Endothelial cell of umbilical vein (primary cell): ENCODE results near the gene IGSF1. TPM values are rescaled to one million over a fixed set of nuclear protein-coding genes. Genes with fewer than 3 reads are reported as not detected.

Experiments
- BruUV-seq: library from RNA; stranded (reverse); fragments of 400-500 nt; replicated peaks from 2 replicates; lab custom pipeline; 2021; lab: Mats Ljungman, UMichigan
- CTCF ChIA-PET: fragments of 300-600, 350-600 bp; sonication (Branson Sonifier 250); formaldehyde crosslinking; loops from one replicate; lab custom pipeline; 2021; ENCODE audit warnings: antibody characterized with exemption, inconsistent platforms; lab: Charles Lee
- POLR2A ChIA-PET: fragments of 300-600, 350-600 bp; sonication (Branson Sonifier 250); formaldehyde crosslinking; loops from one replicate; lab custom pipeline; 2021; ENCODE audit warnings: antibody characterized with exemption, inconsistent platforms; lab: Charles Lee
- DNase-seq: peaks from one replicate; pipeline ENCODE4 v3.0.0-alpha.2; 2011; ENCODE audit warnings: low read depth, low spot score
- FAIRE-seq: peaks from 2 replicates; lab custom pipeline; 2011; peaks lifted over from hg19 to GRCh38; lab: Jason Lieb, UNC
- H2AFZ ChIP-seq: 2 replicates; pipeline ENCODE4 v1.6.0; 2012; ENCODE audit warnings: low read depth, low read length, control low read depth, inconsistent platforms
- H3K27ac ChIP-seq: 2 replicates; pipeline ENCODE4 v1.5.1; 2011; ENCODE audit warnings: low read depth, mild to moderate bottlenecking, control low read depth, low read length, moderate library complexity; ENCODE audit not compliant: insufficient read depth
- H3K27me3 ChIP-seq, 2 experiments: 2 replicates each; pipeline versions ENCODE4 v1.6.0 to v1.6.1; 2011; ENCODE audit warnings: low read length in 2 of 2, mixed read lengths in 1 of 2; ENCODE audit not compliant: control insufficient read depth in 2 of 2, insufficient read depth in 2 of 2
- H3K36me3 ChIP-seq, 2 experiments: 2 replicates in 1 of 2; 3 replicates in 1 of 2; pipeline ENCODE4 v1.5.1; 2011; ENCODE audit warnings: low read length in 2 of 2, mild to moderate bottlenecking in 1 of 2, moderate library complexity in 1 of 2; ENCODE audit not compliant: control insufficient read depth in 2 of 2, insufficient read depth in 2 of 2; ENCODE audit errors: extremely low read depth in 1 of 2
- H3K4me1 ChIP-seq: 3 replicates; pipeline ENCODE4 v1.5.1; 2011; ENCODE audit warnings: mild to moderate bottlenecking, low read length; ENCODE audit not compliant: control insufficient read depth, insufficient read depth; ENCODE audit errors: extremely low read depth
- H3K4me2 ChIP-seq: 2 replicates; pipeline ENCODE4 v1.6.1; 2011; ENCODE audit warnings: low read length, control low read depth, mixed read lengths; ENCODE audit not compliant: insufficient read depth
- H3K4me3 ChIP-seq, 3 experiments: fragments of 200-600 bp in 1 of 3; sonication (generic), shearing (Covaris generic) in 1 of 3; replicated peaks in 1 of 3; 2 replicates each; pipeline ENCODE4 v1.5.1; 2011 to 2016; ENCODE audit warnings: control low read depth in 3 of 3, low read length in 3 of 3, mild to moderate bottlenecking in 2 of 3, inconsistent platforms in 1 of 3, low read depth in 1 of 3, moderate library complexity in 1 of 3; ENCODE audit not compliant: insufficient read depth in 1 of 3
- H3K79me2 ChIP-seq: 2 replicates; pipeline ENCODE4 v1.6.0; 2012; ENCODE audit warnings: low read length, inconsistent platforms; ENCODE audit not compliant: control insufficient read depth, insufficient read depth
- H3K9ac ChIP-seq: replicated peaks from 2 replicates; pipeline ENCODE3; 2011; ENCODE audit warnings: low read length, control low read depth; ENCODE audit not compliant: insufficient read depth; ENCODE audit errors: extremely low read depth
- H3K9me1 ChIP-seq: replicated peaks from 3 replicates; pipeline ENCODE4 v1.6.0; 2011; ENCODE audit warnings: mild to moderate bottlenecking, low read length; ENCODE audit not compliant: control insufficient read depth, insufficient read depth; ENCODE audit errors: extremely low read depth
- H3K9me3 ChIP-seq: replicated peaks from 2 replicates; pipeline ENCODE4 v1.5.1; 2012; ENCODE audit warnings: low read length, inconsistent platforms; ENCODE audit not compliant: control insufficient read depth, insufficient read depth
- H4K20me1 ChIP-seq: replicated peaks from 2 replicates; pipeline ENCODE3; 2011; ENCODE audit warnings: mild to moderate bottlenecking, low read length; ENCODE audit not compliant: control insufficient read depth, insufficient read depth; ENCODE audit errors: extremely low read depth
- CTCF ChIP-seq, 2 donors: IDR thresholded peaks; 1 replicate in 1 of 2; 2 replicates in 1 of 2; pipeline ENCODE4 v1.5.1; 2011; ENCODE audit warnings: low read length in 2 of 2, mild to moderate bottlenecking in 2 of 2, moderate library complexity in 2 of 2, control low read depth in 1 of 2, inconsistent platforms in 1 of 2, low read depth in 1 of 2; ENCODE audit not compliant: insufficient read depth in 1 of 2; ENCODE audit errors: extremely low read depth in 1 of 2
- EZH2 ChIP-seq: IDR thresholded peaks from 2 replicates; pipeline ENCODE4 v1.6.1; 2012; ENCODE audit warnings: borderline replicate concordance, low read depth, mild to moderate bottlenecking, moderate library complexity, low read length, inconsistent platforms; ENCODE audit not compliant: severe bottlenecking
- FOS ChIP-seq: IDR thresholded peaks from 2 replicates; pipeline ENCODE4 v1.6.1; 2011; ENCODE audit warnings: mild to moderate bottlenecking, low read length, moderate library complexity, borderline replicate concordance; ENCODE audit not compliant: insufficient read depth
- GATA2 ChIP-seq: IDR thresholded peaks from 2 replicates; pipeline ENCODE4 v1.7.0; 2011; ENCODE audit warnings: low read depth, mild to moderate bottlenecking, moderate library complexity, mixed read lengths, low read length; ENCODE audit not compliant: insufficient read length, insufficient read depth
- JUN ChIP-seq: IDR thresholded peaks from 2 replicates; pipeline ENCODE4 v1.6.1; 2011; ENCODE audit warnings: borderline replicate concordance, low read depth; ENCODE audit not compliant: insufficient read length, insufficient read depth
- MAX ChIP-seq: IDR thresholded peaks from 2 replicates; pipeline ENCODE4 v1.6.1; 2011; ENCODE audit not compliant: insufficient read depth, insufficient read length
- MYC ChIP-seq: IDR thresholded peaks from one replicate; pipeline ENCODE4 v1.6.1; 2011; ENCODE audit warnings: mild to moderate bottlenecking, low read depth, low read length
- POLR2A ChIP-seq: IDR thresholded peaks from 2 replicates; pipeline ENCODE4 v1.6.1; 2012; ENCODE audit warnings: low read depth, mild to moderate bottlenecking, control low read depth, low read length
- POLR2AphosphoS5 ChIP-seq: IDR thresholded peaks from 2 replicates; pipeline ENCODE4 v1.6.1; 2012; ENCODE audit warnings: low read depth, mild to moderate bottlenecking, control low read depth, low read length, moderate library complexity; ENCODE audit not compliant: insufficient read depth
- dilution Hi-C: fragments of 300-500 bp; cut with MboI; formaldehyde crosslinking; loops from one replicate; pipeline ENCODE4 v1.15.0; 2019; ENCODE audit warnings: low sequenced_read_pairs; ENCODE audit not compliant: extremely low pct_ligation_motif_present
- intact Hi-C: fragments of 100-400 bp; cut with micrococcal nuclease; formaldehyde crosslinking; loops from one replicate; pipeline ENCODE4 v1.10.0; 2022
- polyA plus RNA-seq, 4 experiments: library from polyadenylated mRNA; depleted of rRNA in 3 of 4; stranded (reverse) in 3 of 4; unstranded in 1 of 4; fragments of >200 nt; gene quantifications; 2 replicates each; pipeline versions ENCODE4 v1.2.1 to v1.2.3, GENCODE V29; 2011 to 2012; ENCODE audit warnings: missing spikeins in 1 of 4
- total RNA-seq: library from RNA; stranded (reverse); gene quantifications from 2 replicates; pipeline ENCODE4 v1.2.3, GENCODE V29; 2021

The IGSF1 gene
- total and polyA plus RNA-seq, 2 donors (not counting 3 experiments of a cell fraction or from before 2014, with no cell fraction given) = not detected

- dilution Hi-C loops = no loop called here
- no TSS peak for BruUV-seq
These were observed 64.0 kb downstream of the IGSF1 start for GRCh38 chrX:131225078-131225477.

More at GRCh38 chrX:131225078-131225477, 64.0 kb downstream of the IGSF1 start:
- Histone ChIP-seq H3K27ac (no peak overlapping the region), H3K9me3 (no peaks in the 10 kb centered on the region), H3K36me3 (no peaks in the 10 kb centered on the region), H2AFZ (no peak overlapping the region), H3K9me1 (no peaks in the 10 kb centered on the region), H4K20me1 (no peaks in the 10 kb centered on the region), H3K27me3 (no peaks in the 10 kb centered on the region), H3K4me3 (no peak overlapping the region), H3K79me2 (no peaks in the 10 kb centered on the region), H3K4me2 (no peak overlapping the region), H3K4me1 (no peaks in the 10 kb centered on the region), H3K9ac (no peak overlapping the region)
- DNase-seq = no peak
- ChIA-PET POLR2A (no interaction called here), CTCF (no interaction called here)
- intact Hi-C loops = no loop called here
- no peak for TF ChIP-seq EZH2
- TF ChIP-seq MYC = no peak
- TF ChIP-seq POLR2AphosphoS5 = no peak
- no peak for TF ChIP-seq POLR2A
- TF ChIP-seq FOS = no peak
- TF ChIP-seq MAX = no peak
- TF ChIP-seq GATA2 = no peak
- TF ChIP-seq JUN = no peak
- no peak for TF ChIP-seq CTCF (IDR thresholded peaks at IDR 0.05; ENCODE audit: extremely low read depth in 1 of 2, insufficient read depth in 1 of 2, low read depth in 1 of 2, low read length in 2 of 2)
- FAIRE-seq = no peak

Other genes with a start within 250 kb of the IGSF1 start
- not detected in 2 replicates for gene ARHGAP36, start 231.0 kb downstream of the IGSF1 start, total RNA-seq
- not detected in 2 replicates for gene ARHGAP36, start 231.0 kb downstream of the IGSF1 start, polyA plus RNA-seq